ENCODE data around the gene SLCO3A1. TPM values are rescaled to one million over a fixed set of nuclear protein-coding genes. Genes with fewer than 3 reads are reported as not detected.

The SLCO3A1 gene
- total and polyA plus RNA-seq, 10 donors: 7.5 to 79.5 (median 40.7) TPM

DNA sequence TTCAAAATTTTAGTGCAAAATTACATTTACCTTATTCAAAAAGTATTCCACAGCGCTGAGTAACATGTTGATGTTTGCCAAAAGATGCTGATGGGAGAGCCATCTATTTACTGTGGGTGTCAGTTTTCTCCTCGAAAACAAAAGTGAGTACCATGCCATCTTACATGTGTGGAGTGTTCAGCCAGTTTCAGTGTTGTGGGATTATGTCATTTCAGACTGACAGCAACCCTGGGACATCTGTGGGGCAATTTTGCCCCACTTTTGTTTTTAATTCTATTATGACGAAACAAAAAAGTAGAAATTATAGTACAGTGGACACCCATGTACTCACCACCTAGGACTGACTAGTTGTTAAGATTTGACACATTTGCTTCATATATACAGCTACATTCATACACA is 19.6 kb downstream of the SLCO3A1 start:
- 55 to 80% (median 55%) methylated on average over 3 of the region's 3 CpGs for WGBS, 5 donors

DNA sequence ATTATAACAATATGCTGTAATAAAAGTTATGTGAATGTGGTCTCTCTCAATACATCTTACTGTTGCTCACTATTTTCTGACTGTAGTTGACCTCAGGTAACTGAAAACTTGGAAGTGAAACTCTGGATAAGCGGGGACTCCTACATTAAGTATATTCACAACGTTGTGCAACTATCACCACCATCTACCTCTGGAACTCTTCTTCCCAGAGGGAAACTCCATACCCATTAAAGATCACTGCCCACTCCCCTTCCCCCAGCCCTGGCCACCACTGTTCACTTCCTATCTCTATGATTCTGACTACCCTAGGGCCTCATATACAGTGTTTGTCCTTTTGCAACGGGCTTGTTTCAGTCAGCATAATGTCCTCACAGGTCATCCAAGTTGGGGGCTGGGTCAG is 20.7 kb downstream of the SLCO3A1 start:
- H3K4me1 ChIP-seq: peaks cover 0 to 18% (median 8%) of the 10 kb centered on the region in 6 donors
- no peak overlapping the region for H3K27ac ChIP-seq
- DNase-seq: no peak
- no peaks in the 10 kb centered on the region for H3K9me3 ChIP-seq
- intact Hi-C loops (cut with DNase I; ENCODE audit: low total_unique reads): no loop called here
- peaks cover 0 to 20% (median 0%) of the 10 kb centered on the region in 6 donors for H3K36me3 ChIP-seq
- no peaks in the 10 kb centered on the region for H3K27me3 ChIP-seq (replicated peaks in 1 of 7)
- TF ChIP-seq POLR2A (IDR thresholded peaks at IDR 0.05) (no peak), CTCF (IDR thresholded peaks at IDR 0.05 in 8 of 11, conservative IDR thresholded peaks at IDR 0.05 in 3 of 11) (no peak), POLR2AphosphoS5 (IDR thresholded peaks at IDR 0.05) (no peak)
- WGBS, 5 donors: 64 to 88% (median 71%) methylated on average over 3 of the region's 3 CpGs
- no peak overlapping the region for H3K4me3 ChIP-seq

More for the DNA sequence above, 19.6 kb downstream of the SLCO3A1 start:
- H3K27ac ChIP-seq: no peak overlapping the region
- H3K4me1 ChIP-seq: peaks cover 0 to 29% (median 10%) of the 10 kb centered on the region in 6 donors
- no peaks in the 10 kb centered on the region for H3K27me3 ChIP-seq (replicated peaks in 1 of 7)
- H3K9me3 ChIP-seq: no peaks in the 10 kb centered on the region
- DNase-seq: no peak
- TF ChIP-seq POLR2A (IDR thresholded peaks at IDR 0.05): no peak
- no peak for TF ChIP-seq CTCF (IDR thresholded peaks at IDR 0.05 in 8 of 11, conservative IDR thresholded peaks at IDR 0.05 in 3 of 11)
- TF ChIP-seq POLR2AphosphoS5 (IDR thresholded peaks at IDR 0.05): no peak
- intact Hi-C loops (cut with DNase I; ENCODE audit: low total_unique reads): no loop called here
- H3K4me3 ChIP-seq: no peak overlapping the region
- H3K36me3 ChIP-seq: peaks cover 0 to 20% (median 0%) of the 10 kb centered on the region in 6 donors

DNA sequence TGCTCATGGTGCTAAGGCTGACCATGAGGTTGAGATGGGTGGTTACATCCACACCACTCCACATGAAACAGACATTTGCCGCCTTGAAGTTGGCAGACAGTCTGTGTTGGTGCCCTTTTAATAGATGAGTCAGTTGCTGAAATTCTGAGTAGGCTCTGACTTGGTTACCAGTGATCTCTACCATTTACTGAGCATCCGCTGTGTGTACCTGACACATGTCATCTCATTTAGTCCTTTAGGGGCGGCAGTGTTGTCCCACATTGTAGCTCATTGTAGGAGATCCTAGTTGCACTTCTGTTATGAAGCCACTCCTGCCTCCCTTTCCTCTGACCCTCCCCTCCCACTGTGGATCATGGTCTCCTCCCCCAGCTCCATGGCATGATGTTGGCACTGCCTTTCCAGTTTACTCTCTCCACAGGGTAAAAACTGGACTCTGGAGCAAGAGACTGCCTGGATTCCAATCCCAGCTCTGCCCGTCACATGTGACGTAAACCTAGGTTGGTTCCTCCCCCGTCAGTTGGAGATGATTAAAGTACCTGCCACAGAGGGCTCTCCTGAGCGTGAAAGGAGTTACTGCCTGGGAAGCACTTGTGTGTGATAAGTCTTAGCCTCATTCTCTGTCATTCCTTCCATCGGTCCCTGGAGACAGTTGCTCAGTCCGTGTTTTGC is 21.6 kb downstream of the SLCO3A1 start:
- intact Hi-C loops (cut with DNase I; ENCODE audit: low total_unique reads): no loop called here
- no peak for DNase-seq
- TF ChIP-seq CTCF (IDR thresholded peaks at IDR 0.05 in 8 of 11, conservative IDR thresholded peaks at IDR 0.05 in 3 of 11): no peak
- TF ChIP-seq POLR2AphosphoS5 (IDR thresholded peaks at IDR 0.05): no peak
- TF ChIP-seq POLR2A (IDR thresholded peaks at IDR 0.05): no peak
- no peak overlapping the region for H3K27ac ChIP-seq
- H3K4me3 ChIP-seq: no peak overlapping the region
- no peaks in the 10 kb centered on the region for H3K9me3 ChIP-seq
- no peaks in the 10 kb centered on the region for H3K27me3 ChIP-seq (replicated peaks in 1 of 7)
- WGBS, 5 donors: 88 to 94% (median 90%) methylated on average over 9 of the region's 9 CpGs
- H3K36me3 ChIP-seq: peaks cover 0 to 20% (median 0%) of the 10 kb centered on the region in 6 donors
- peaks cover 0 to 9% (median 4%) of the 10 kb centered on the region in 6 donors for H3K4me1 ChIP-seq

DNA sequence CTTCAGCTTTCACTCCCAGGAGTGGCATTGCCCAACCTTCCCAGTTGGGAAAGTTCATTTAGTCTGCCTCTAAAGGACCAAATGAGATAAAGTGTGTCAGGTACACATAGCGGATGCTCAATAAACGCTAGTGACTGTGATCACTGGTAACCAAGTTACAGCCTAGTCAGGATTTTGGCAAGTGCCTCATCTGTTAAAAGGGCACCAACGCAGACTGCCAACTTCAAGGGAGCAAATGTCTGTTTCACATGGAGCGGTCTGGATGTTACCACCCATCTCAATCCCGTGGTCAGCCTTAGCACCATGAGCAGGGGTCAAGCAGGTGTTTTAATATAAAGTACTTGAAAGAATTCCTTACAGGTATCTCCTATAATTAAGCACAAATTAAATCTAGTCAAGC is 22.7 kb downstream of the SLCO3A1 start:
- Histone ChIP-seq H3K36me3 (peaks cover 0 to 20% (median 0%) of the 10 kb centered on the region in 6 donors), H3K27me3 (replicated peaks in 1 of 7) (no peaks in the 10 kb centered on the region), H3K4me3 (no peak overlapping the region), H3K9me3 (no peaks in the 10 kb centered on the region), H3K27ac (no peak overlapping the region), H3K4me1 (peaks cover 0 to 12% (median 2%) of the 10 kb centered on the region in 6 donors)
- TF ChIP-seq CTCF (IDR thresholded peaks at IDR 0.05 in 8 of 11, conservative IDR thresholded peaks at IDR 0.05 in 3 of 11) (no peak), POLR2AphosphoS5 (IDR thresholded peaks at IDR 0.05) (no peak), POLR2A (IDR thresholded peaks at IDR 0.05) (no peak)
- DNase-seq: no peak
- 91 to 98% (median 95%) methylated on average over 5 of the region's 5 CpGs for WGBS, 5 donors
- intact Hi-C loops (cut with DNase I; ENCODE audit: low total_unique reads): no loop called here
